ENCODE measurements around the gene LEF1. TPM values are rescaled to one million over a fixed set of nuclear protein-coding genes. Genes with fewer than 3 reads are reported as not detected.

Gene LEF1
- total and polyA plus RNA-seq, 2 donors (not counting 3 experiments of a cell fraction or from before 2014, with no cell fraction given): 0.46 TPM; not detected in 1

DNA sequence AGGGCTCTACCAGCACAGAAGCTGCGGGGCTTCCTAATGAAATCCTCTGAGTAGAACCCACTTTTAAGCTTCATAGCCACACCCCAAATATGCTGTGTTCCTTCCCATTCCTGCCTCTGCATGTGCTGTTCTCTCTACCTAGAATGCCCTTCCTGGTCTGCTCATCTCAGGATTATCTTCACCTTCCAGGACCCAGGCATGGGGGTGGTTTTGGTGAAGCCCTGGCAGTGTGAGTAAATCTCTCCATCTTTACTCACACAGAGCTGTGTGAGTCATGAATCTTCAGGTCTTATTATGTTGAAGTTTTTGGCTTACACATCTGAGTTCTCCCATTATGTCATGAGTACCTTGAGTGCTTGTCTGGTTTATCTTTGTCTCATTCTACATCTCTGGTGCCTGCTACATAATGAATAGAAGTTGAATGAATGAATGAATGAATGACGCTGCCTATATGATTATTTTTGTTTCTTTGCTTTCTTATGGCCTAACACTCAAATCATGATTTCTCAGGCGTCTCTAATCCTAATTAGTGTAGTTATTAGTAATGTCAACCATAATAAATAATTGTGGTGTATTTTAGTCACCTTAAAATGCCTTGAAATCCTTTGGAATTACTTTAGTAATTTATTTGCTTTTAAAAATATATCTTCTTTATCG, 137.2 kb downstream of the LEF1 start:
- Histone ChIP-seq H3K9me1 (replicated peaks; ENCODE audit: control insufficient read depth, extremely low read depth, insufficient read depth, low read length) (no peaks in the 10 kb centered on the region), H4K20me1 (replicated peaks; ENCODE audit: control insufficient read depth, extremely low read depth, insufficient read depth, low read length) (no peaks in the 10 kb centered on the region), H3K4me3 (replicated peaks in 1 of 3; ENCODE audit: insufficient read depth in 1 of 3, low read depth in 1 of 3, low read length in 3 of 3) (no peak overlapping the region), H3K4me2 (ENCODE audit: insufficient read depth, low read length) (no peak overlapping the region), H3K9ac (replicated peaks; ENCODE audit: extremely low read depth, insufficient read depth, low read length) (no peak overlapping the region), H3K79me2 (ENCODE audit: control insufficient read depth, insufficient read depth, low read length) (no peaks in the 10 kb centered on the region), H3K4me1 (ENCODE audit: control insufficient read depth, extremely low read depth, insufficient read depth, low read length) (no peaks in the 10 kb centered on the region), H3K27ac (ENCODE audit: insufficient read depth, low read depth, low read length) (no peak overlapping the region), H3K27me3 (ENCODE audit: control insufficient read depth in 2 of 2, insufficient read depth in 2 of 2, low read length in 2 of 2) (no peaks in the 10 kb centered on the region), H2AFZ (ENCODE audit: low read depth, low read length) (no peak overlapping the region), H3K36me3 (ENCODE audit: control insufficient read depth in 2 of 2, extremely low read depth in 1 of 2, insufficient read depth in 2 of 2, low read length in 2 of 2) (no peaks in the 10 kb centered on the region), H3K9me3 (replicated peaks; ENCODE audit: control insufficient read depth, insufficient read depth, low read length) (no peaks in the 10 kb centered on the region)
- TF ChIP-seq EZH2 (IDR thresholded peaks at IDR 0.05; ENCODE audit: borderline replicate concordance, low read depth, low read length, severe bottlenecking) (no peak), MYC (IDR thresholded peaks at IDR 0.05; ENCODE audit: low read depth, low read length) (no peak), FOS (IDR thresholded peaks at IDR 0.05; ENCODE audit: borderline replicate concordance, insufficient read depth, low read length) (no peak), POLR2AphosphoS5 (IDR thresholded peaks at IDR 0.05; ENCODE audit: insufficient read depth, low read depth, low read length) (no peak), GATA2 (IDR thresholded peaks at IDR 0.05; ENCODE audit: insufficient read depth, insufficient read length, low read depth, low read length) (no peak), JUN (IDR thresholded peaks at IDR 0.05; ENCODE audit: borderline replicate concordance, insufficient read depth, insufficient read length, low read depth) (no peak), POLR2A (IDR thresholded peaks at IDR 0.05; ENCODE audit: low read depth, low read length) (no peak)
- TF ChIP-seq, protein P1, sequence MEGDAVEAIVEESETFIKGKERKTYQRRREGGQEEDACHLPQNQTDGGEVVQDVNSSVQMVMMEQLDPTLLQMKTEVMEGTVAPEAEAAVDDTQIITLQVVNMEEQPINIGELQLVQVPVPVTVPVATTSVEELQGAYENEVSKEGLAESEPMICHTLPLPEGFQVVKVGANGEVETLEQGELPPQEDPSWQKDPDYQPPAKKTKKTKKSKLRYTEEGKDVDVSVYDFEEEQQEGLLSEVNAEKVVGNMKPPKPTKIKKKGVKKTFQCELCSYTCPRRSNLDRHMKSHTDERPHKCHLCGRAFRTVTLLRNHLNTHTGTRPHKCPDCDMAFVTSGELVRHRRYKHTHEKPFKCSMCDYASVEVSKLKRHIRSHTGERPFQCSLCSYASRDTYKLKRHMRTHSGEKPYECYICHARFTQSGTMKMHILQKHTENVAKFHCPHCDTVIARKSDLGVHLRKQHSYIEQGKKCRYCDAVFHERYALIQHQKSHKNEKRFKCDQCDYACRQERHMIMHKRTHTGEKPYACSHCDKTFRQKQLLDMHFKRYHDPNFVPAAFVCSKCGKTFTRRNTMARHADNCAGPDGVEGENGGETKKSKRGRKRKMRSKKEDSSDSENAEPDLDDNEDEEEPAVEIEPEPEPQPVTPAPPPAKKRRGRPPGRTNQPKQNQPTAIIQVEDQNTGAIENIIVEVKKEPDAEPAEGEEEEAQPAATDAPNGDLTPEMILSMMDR (IDR thresholded peaks at IDR 0.05; ENCODE audit: extremely low read depth in 1 of 2, insufficient read depth in 1 of 2, low read depth in 1 of 2, low read length in 2 of 2): no peak
- TF ChIP-seq, protein P2, sequence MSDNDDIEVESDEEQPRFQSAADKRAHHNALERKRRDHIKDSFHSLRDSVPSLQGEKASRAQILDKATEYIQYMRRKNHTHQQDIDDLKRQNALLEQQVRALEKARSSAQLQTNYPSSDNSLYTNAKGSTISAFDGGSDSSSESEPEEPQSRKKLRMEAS (IDR thresholded peaks at IDR 0.05; ENCODE audit: insufficient read depth, insufficient read length): no peak
- dilution Hi-C loops (cut with MboI; ENCODE audit: extremely low pct_ligation_motif_present, low sequenced_read_pairs) (no loop called here), intact Hi-C loops (cut with micrococcal nuclease) (no loop called here)
- BruUV-seq (replicated peaks): no TSS peak
- FAIRE-seq (no peak), DNase-seq (ENCODE audit: low read depth, low spot score) (no peak)
- ChIA-PET POLR2A (no interaction called here), CTCF (interaction anchor here (0.5 to 8.1 kb wide), 7 partner anchors 12 to 606 kb away, joined by 3 to 93 read pairs (median 12); no protein-coding TSS in a partner anchor)

Measured in endothelial cell of umbilical vein (primary cell).